Osteoblast (primary cell): Measurements from ENCODE around the gene CADPS. TPM values are rescaled to one million over a fixed set of nuclear protein-coding genes. Genes with fewer than 3 reads are reported as not detected.

Source experiments
- DNase-seq: peaks from one replicate; pipeline ENCODE4 v3.0.0; 2011; ENCODE audit warnings: low spot score, mixed read lengths; ENCODE audit not compliant: insufficient read length; ENCODE audit errors: missing footprints
- H2AFZ ChIP-seq: 2 replicates; pipeline ENCODE4 v1.6.0; 2011; ENCODE audit warnings: mild to moderate bottlenecking, low read length
- H3K27ac ChIP-seq: 2 replicates; pipeline ENCODE4 v1.5.1; 2011; ENCODE audit warnings: mild to moderate bottlenecking, low read depth, low read length, moderate library complexity
- H3K27me3 ChIP-seq: 2 replicates; pipeline ENCODE4 v1.6.0; 2012; ENCODE audit warnings: mild to moderate bottlenecking, control low read depth, inconsistent platforms, low read length, moderate library complexity; ENCODE audit not compliant: insufficient read depth
- H3K36me3 ChIP-seq: 2 replicates; pipeline ENCODE4 v1.5.1; 2011; ENCODE audit warnings: mild to moderate bottlenecking, low read length, control low read depth, moderate library complexity; ENCODE audit not compliant: insufficient read depth
- H3K4me1 ChIP-seq: 2 replicates; pipeline ENCODE4 v1.5.1; 2011; ENCODE audit warnings: mild to moderate bottlenecking, low read length, control low read depth, moderate library complexity; ENCODE audit not compliant: insufficient read depth
- H3K4me2 ChIP-seq: 2 replicates; pipeline ENCODE4 v1.6.0; 2011; ENCODE audit warnings: mild to moderate bottlenecking, low read length; ENCODE audit not compliant: insufficient read depth
- H3K4me3 ChIP-seq: fragments of 200-600 bp; sonication (generic); 3 replicates; pipeline ENCODE4 v1.5.1; 2012; ENCODE audit warnings: mild to moderate bottlenecking, low read length, inconsistent platforms; ENCODE audit not compliant: insufficient read depth
- H3K79me2 ChIP-seq: 2 replicates; pipeline ENCODE4 v1.6.0; 2012; ENCODE audit warnings: mild to moderate bottlenecking, low read length, control low read depth, inconsistent platforms; ENCODE audit not compliant: insufficient read depth
- H3K9me3 ChIP-seq: 2 replicates; pipeline ENCODE4 v1.5.1; 2011; ENCODE audit warnings: low read depth, low read length, control low read depth
- H4K20me1 ChIP-seq: 2 replicates; pipeline ENCODE4 v1.6.0; 2012; ENCODE audit warnings: mild to moderate bottlenecking, low read length, control low read depth; ENCODE audit not compliant: insufficient read depth
- total RNA-seq: library from RNA; depleted of rRNA; stranded (reverse); fragments of >200 nt; gene quantifications from 2 replicates; pipeline ENCODE4 v1.2.3, GENCODE V29; 2012
- TF ChIP-seq, protein P1 (sequence below): IDR thresholded peaks from 2 replicates; pipeline ENCODE4 v1.5.1; 2011; ENCODE audit warnings: mild to moderate bottlenecking, low read depth, low read length, moderate library complexity; ENCODE audit errors: extremely low read depth

CADPS gene
- total RNA-seq, 1 donor: not detected

- no peaks in the 10 kb centered on the region for H3K9me3 ChIP-seq
- no peak overlapping the region for H3K27ac ChIP-seq
- H3K4me2 ChIP-seq: no peak overlapping the region
- no peaks in the 10 kb centered on the region for H3K36me3 ChIP-seq
- no peaks in the 10 kb centered on the region for H3K4me1 ChIP-seq
- no peak overlapping the region for H2AFZ ChIP-seq
- no peaks in the 10 kb centered on the region for H4K20me1 ChIP-seq
- TF ChIP-seq, protein P1, sequence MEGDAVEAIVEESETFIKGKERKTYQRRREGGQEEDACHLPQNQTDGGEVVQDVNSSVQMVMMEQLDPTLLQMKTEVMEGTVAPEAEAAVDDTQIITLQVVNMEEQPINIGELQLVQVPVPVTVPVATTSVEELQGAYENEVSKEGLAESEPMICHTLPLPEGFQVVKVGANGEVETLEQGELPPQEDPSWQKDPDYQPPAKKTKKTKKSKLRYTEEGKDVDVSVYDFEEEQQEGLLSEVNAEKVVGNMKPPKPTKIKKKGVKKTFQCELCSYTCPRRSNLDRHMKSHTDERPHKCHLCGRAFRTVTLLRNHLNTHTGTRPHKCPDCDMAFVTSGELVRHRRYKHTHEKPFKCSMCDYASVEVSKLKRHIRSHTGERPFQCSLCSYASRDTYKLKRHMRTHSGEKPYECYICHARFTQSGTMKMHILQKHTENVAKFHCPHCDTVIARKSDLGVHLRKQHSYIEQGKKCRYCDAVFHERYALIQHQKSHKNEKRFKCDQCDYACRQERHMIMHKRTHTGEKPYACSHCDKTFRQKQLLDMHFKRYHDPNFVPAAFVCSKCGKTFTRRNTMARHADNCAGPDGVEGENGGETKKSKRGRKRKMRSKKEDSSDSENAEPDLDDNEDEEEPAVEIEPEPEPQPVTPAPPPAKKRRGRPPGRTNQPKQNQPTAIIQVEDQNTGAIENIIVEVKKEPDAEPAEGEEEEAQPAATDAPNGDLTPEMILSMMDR: no peak
- DNase-seq: no peak
- no peak overlapping the region for H3K4me3 ChIP-seq
- H3K79me2 ChIP-seq: no peaks in the 10 kb centered on the region
- H3K27me3 ChIP-seq: no peaks in the 10 kb centered on the region
These were observed 346.0 kb downstream of the CADPS start for GRCh38 chr3:62529230-62529629.

- H3K4me1 ChIP-seq: no peaks in the 10 kb centered on the region
- no peaks in the 10 kb centered on the region for H3K9me3 ChIP-seq
- no peak overlapping the region for H3K27ac ChIP-seq
- no peak overlapping the region for H3K4me2 ChIP-seq
- TF ChIP-seq, protein P1: no peak
- H3K79me2 ChIP-seq: no peaks in the 10 kb centered on the region
- no peak overlapping the region for H2AFZ ChIP-seq
- no peak for DNase-seq
- no peaks in the 10 kb centered on the region for H4K20me1 ChIP-seq
- no peak overlapping the region for H3K4me3 ChIP-seq
- no peaks in the 10 kb centered on the region for H3K27me3 ChIP-seq
- H3K36me3 ChIP-seq: no peaks in the 10 kb centered on the region
These were observed 347.7 kb downstream of the CADPS start for GRCh38 chr3:62527474-62527873.

- Histone ChIP-seq H3K36me3 (no peaks in the 10 kb centered on the region), H3K27me3 (no peaks in the 10 kb centered on the region), H2AFZ (no peak overlapping the region), H3K9me3 (no peaks in the 10 kb centered on the region), H3K4me2 (no peak overlapping the region), H4K20me1 (no peaks in the 10 kb centered on the region), H3K4me3 (no peak overlapping the region), H3K27ac (no peak overlapping the region), H3K79me2 (no peaks in the 10 kb centered on the region), H3K4me1 (no peaks in the 10 kb centered on the region)
- TF ChIP-seq, protein P1: no peak
- DNase-seq: no peak
These were observed 349.9 kb downstream of the CADPS start for GRCh38 chr3:62525281-62525680.

DNA sequence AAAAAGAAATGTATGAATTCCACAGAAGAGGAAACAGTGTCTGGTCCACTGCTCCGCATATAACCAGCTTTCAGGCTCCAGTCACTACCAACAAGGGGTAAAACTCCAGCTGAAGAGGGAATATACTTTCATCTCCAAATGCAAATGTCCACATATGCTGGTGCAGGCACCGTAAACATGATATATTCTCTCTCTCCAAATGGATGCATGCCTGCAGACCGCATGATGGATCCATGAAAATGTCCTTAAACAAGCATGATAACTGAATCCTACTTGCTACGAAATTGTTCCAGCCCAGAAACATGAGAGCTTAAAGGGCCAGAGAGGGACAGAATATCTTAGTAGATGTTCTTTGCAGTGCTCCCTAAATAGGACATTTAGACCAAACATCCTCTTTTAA, 351.5 kb downstream of the CADPS start:
- no peaks in the 10 kb centered on the region for H3K36me3 ChIP-seq
- H3K27me3 ChIP-seq: no peaks in the 10 kb centered on the region
- no peak overlapping the region for H3K4me2 ChIP-seq
- H3K4me1 ChIP-seq: no peaks in the 10 kb centered on the region
- H3K79me2 ChIP-seq: no peaks in the 10 kb centered on the region
- TF ChIP-seq, protein P1: no peak
- no peak overlapping the region for H3K27ac ChIP-seq
- no peaks in the 10 kb centered on the region for H3K9me3 ChIP-seq
- no peak for DNase-seq
- no peaks in the 10 kb centered on the region for H4K20me1 ChIP-seq
- no peak overlapping the region for H3K4me3 ChIP-seq
- no peak overlapping the region for H2AFZ ChIP-seq
